Astrocyte (in vitro differentiated cells and primary cell): ENCODE data around the gene WSB2. TPM values are rescaled to one million over a fixed set of nuclear protein-coding genes. Genes with fewer than 3 reads are reported as not detected.

ENCODE experiments used
- DNase-seq: peaks from one replicate; pipeline ENCODE4 v3.0.0-alpha.2; 2010; ENCODE audit warnings: low read depth
- FAIRE-seq: peaks from 2 replicates; lab custom pipeline; 2011; peaks lifted over from hg19 to GRCh38; lab: Jason Lieb, UNC
- H2AFZ ChIP-seq: 2 replicates; pipeline ENCODE4 v1.6.0; 2012; ENCODE audit warnings: low read depth, low read length, inconsistent platforms
- H3K27ac ChIP-seq: 2 replicates; pipeline ENCODE4 v1.5.1; 2011; ENCODE audit warnings: low read depth, low read length, inconsistent platforms
- H3K27me3 ChIP-seq: 2 replicates; pipeline ENCODE4 v1.6.0; 2011; ENCODE audit warnings: low read length, inconsistent platforms; ENCODE audit not compliant: insufficient read depth
- H3K36me3 ChIP-seq: 2 replicates; pipeline ENCODE4 v1.5.1; 2011; ENCODE audit warnings: low read length, inconsistent platforms; ENCODE audit not compliant: insufficient read depth
- H3K4me1 ChIP-seq: 2 replicates; pipeline ENCODE4 v1.5.1; 2011; ENCODE audit warnings: low read length, inconsistent platforms; ENCODE audit not compliant: insufficient read depth
- H3K4me2 ChIP-seq: 2 replicates; pipeline ENCODE4 v1.6.0; 2012; ENCODE audit warnings: low read length, inconsistent platforms
- H3K4me3 ChIP-seq: 2 replicates; pipeline ENCODE4 v1.5.1; 2011; ENCODE audit warnings: low read depth, mild to moderate bottlenecking, low read length, inconsistent platforms; ENCODE audit not compliant: insufficient read depth
- H3K79me2 ChIP-seq: 2 replicates; pipeline ENCODE4 v1.6.0; 2012; ENCODE audit warnings: mild to moderate bottlenecking, low read length, inconsistent platforms; ENCODE audit not compliant: insufficient read depth
- H3K9ac ChIP-seq: 2 replicates; pipeline ENCODE4 v1.6.0; 2012; ENCODE audit warnings: mild to moderate bottlenecking, low read length, inconsistent platforms
- H3K9me3 ChIP-seq: 2 replicates; pipeline ENCODE4 v1.5.1; 2012; ENCODE audit warnings: low read depth, mild to moderate bottlenecking, low read length, inconsistent platforms; ENCODE audit not compliant: insufficient read depth
- H4K20me1 ChIP-seq: 2 replicates; pipeline ENCODE4 v1.6.0; 2012; ENCODE audit warnings: low read length, inconsistent platforms; ENCODE audit not compliant: insufficient read depth
- H3K27ac Mint-ChIP-seq: one replicate; pipeline ENCODE4 v1.8.0; 2021; ENCODE audit warnings: mild to moderate bottlenecking, mixed read lengths; ENCODE audit not compliant: unreplicated experiment
- H3K27me3 Mint-ChIP-seq: one replicate; pipeline ENCODE4 v1.8.0; 2021; ENCODE audit warnings: low read depth, mixed read lengths; ENCODE audit not compliant: unreplicated experiment
- H3K36me3 Mint-ChIP-seq: one replicate; pipeline ENCODE4 v1.8.0; 2021; ENCODE audit warnings: low read depth, mixed read lengths; ENCODE audit not compliant: unreplicated experiment
- H3K4me1 Mint-ChIP-seq: one replicate; pipeline ENCODE4 v1.8.0; 2021; ENCODE audit warnings: low read depth, mixed read lengths; ENCODE audit not compliant: unreplicated experiment
- H3K4me3 Mint-ChIP-seq: one replicate; pipeline ENCODE4 v1.8.0; 2021; ENCODE audit warnings: mild to moderate bottlenecking, moderate library complexity, mixed read lengths; ENCODE audit not compliant: unreplicated experiment
- H3K9me3 Mint-ChIP-seq: one replicate; pipeline ENCODE4 v1.8.0; 2021; ENCODE audit warnings: mild to moderate bottlenecking, mixed read lengths; ENCODE audit not compliant: unreplicated experiment
- CTCF ChIP-seq: IDR thresholded peaks from 2 replicates; pipeline ENCODE4 v1.5.1; 2011; ENCODE audit warnings: low read depth, mild to moderate bottlenecking, inconsistent platforms, low read length, moderate library complexity; ENCODE audit not compliant: insufficient read depth
- EZH2 ChIP-seq: IDR thresholded peaks from 2 replicates; pipeline ENCODE4 v1.6.1; 2012; ENCODE audit warnings: mild to moderate bottlenecking, low read length, inconsistent platforms; ENCODE audit not compliant: insufficient read depth
- total RNA-seq: library from RNA; stranded (reverse); gene quantifications from 2 replicates; pipeline ENCODE4 v1.2.1, GENCODE V29; 2021

The WSB2 gene
- total RNA-seq, 1 donor from 2014 or later = 113 TPM

- FAIRE-seq (no peak), DNase-seq (no peak)
- H3K4me3 ChIP-seq = no peak overlapping the region
- peaks cover 25% of the 10 kb centered on the region for H3K4me1 Mint-ChIP-seq
- peaks cover 22% of the 10 kb centered on the region for H3K4me1 ChIP-seq
- peak overlapping the region; percentile 70 for H3K27ac Mint-ChIP-seq
- H3K79me2 ChIP-seq = peaks cover 78% of the 10 kb centered on the region
- no peaks in the 10 kb centered on the region for H3K27me3 Mint-ChIP-seq
- H2AFZ ChIP-seq = no peak overlapping the region
- peak overlapping the region; percentile 71 for H3K4me2 ChIP-seq
- no peak for TF ChIP-seq CTCF
- no peak for TF ChIP-seq EZH2
- no peaks in the 10 kb centered on the region for H3K9me3 ChIP-seq
- peaks cover 30% of the 10 kb centered on the region for H4K20me1 ChIP-seq
- H3K36me3 ChIP-seq = no peaks in the 10 kb centered on the region
- H3K9me3 Mint-ChIP-seq = no peaks in the 10 kb centered on the region
- no peaks in the 10 kb centered on the region for H3K27me3 ChIP-seq
- peak overlapping the region; percentile 59 for H3K9ac ChIP-seq
- no peak overlapping the region for H3K4me3 Mint-ChIP-seq
- peak overlapping the region; percentile 86 for H3K27ac ChIP-seq
- peaks cover 18% of the 10 kb centered on the region for H3K36me3 Mint-ChIP-seq
Measured at GRCh38 chr12:118053071-118053985, 7.7 kb downstream of the WSB2 start.

- Mint-ChIP-seq H3K27ac (peak overlapping the region; percentile 79), H3K36me3 (peaks cover 16% of the 10 kb centered on the region), H3K9me3 (no peaks in the 10 kb centered on the region), H3K4me1 (peaks cover 25% of the 10 kb centered on the region), H3K4me3 (no peak overlapping the region), H3K27me3 (no peaks in the 10 kb centered on the region)
- no peak overlapping the region for H3K4me3 ChIP-seq
- H3K27ac ChIP-seq = peak overlapping the region; percentile 86
- H3K27me3 ChIP-seq = no peaks in the 10 kb centered on the region
- H3K9ac ChIP-seq = peak overlapping the region; percentile 61
- no peak for TF ChIP-seq EZH2
- TF ChIP-seq CTCF = no peak
- peak overlapping the region; percentile 71 for H3K4me2 ChIP-seq
- H3K79me2 ChIP-seq = peaks cover 77% of the 10 kb centered on the region
- peaks cover 3% of the 10 kb centered on the region for H3K36me3 ChIP-seq
- H3K9me3 ChIP-seq = no peaks in the 10 kb centered on the region
- FAIRE-seq = peak; percentile 94
- DNase-seq = peak; percentile 98
- H2AFZ ChIP-seq = no peak overlapping the region
- H4K20me1 ChIP-seq = peaks cover 35% of the 10 kb centered on the region
- H3K4me1 ChIP-seq = peaks cover 22% of the 10 kb centered on the region
Measured at GRCh38 chr12:118052324-118053070, 8.5 kb downstream of the WSB2 start.
